Subcutaneous adipose tissue (tissue), 4 donors: ENCODE results near the gene LTB4R. TPM values are rescaled to one million over a fixed set of nuclear protein-coding genes. Genes with fewer than 3 reads are reported as not detected.

ENCODE experiments used
- total RNA-seq, 4 donors: library from RNA; depleted of rRNA; stranded (reverse); fragments of >200 nt; gene quantifications; one replicate each; pipeline ENCODE4 v1.1.0, GENCODE V29; 2016
- TF ChIP-seq, protein P1 (sequence below): fragments of 450-650 bp; IDR thresholded peaks from one replicate; pipeline ENCODE4 v1.5.1; 2016; ENCODE audit warnings: low read depth, mild to moderate bottlenecking, control low read depth, antibody characterized with exemption, moderate library complexity

The LTB4R gene, protein sequence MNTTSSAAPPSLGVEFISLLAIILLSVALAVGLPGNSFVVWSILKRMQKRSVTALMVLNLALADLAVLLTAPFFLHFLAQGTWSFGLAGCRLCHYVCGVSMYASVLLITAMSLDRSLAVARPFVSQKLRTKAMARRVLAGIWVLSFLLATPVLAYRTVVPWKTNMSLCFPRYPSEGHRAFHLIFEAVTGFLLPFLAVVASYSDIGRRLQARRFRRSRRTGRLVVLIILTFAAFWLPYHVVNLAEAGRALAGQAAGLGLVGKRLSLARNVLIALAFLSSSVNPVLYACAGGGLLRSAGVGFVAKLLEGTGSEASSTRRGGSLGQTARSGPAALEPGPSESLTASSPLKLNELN
- 10 to 100 TPM in 1 of 4 donors, 1 to 10 TPM in 3; 4.2 to 10.9 (median 7.5) TPM for total RNA-seq

GRCh38 chr14:24310646-24311604 lies at the start of gene LTB4R:
TSS of gene LTB4R (plus strand) at chr14:24311502. CDS start at chr14:24315652, 4,150 bp downstream.
- TF ChIP-seq, protein P1, sequence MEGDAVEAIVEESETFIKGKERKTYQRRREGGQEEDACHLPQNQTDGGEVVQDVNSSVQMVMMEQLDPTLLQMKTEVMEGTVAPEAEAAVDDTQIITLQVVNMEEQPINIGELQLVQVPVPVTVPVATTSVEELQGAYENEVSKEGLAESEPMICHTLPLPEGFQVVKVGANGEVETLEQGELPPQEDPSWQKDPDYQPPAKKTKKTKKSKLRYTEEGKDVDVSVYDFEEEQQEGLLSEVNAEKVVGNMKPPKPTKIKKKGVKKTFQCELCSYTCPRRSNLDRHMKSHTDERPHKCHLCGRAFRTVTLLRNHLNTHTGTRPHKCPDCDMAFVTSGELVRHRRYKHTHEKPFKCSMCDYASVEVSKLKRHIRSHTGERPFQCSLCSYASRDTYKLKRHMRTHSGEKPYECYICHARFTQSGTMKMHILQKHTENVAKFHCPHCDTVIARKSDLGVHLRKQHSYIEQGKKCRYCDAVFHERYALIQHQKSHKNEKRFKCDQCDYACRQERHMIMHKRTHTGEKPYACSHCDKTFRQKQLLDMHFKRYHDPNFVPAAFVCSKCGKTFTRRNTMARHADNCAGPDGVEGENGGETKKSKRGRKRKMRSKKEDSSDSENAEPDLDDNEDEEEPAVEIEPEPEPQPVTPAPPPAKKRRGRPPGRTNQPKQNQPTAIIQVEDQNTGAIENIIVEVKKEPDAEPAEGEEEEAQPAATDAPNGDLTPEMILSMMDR, result no peak

GRCh38 chr14:24261969-24262327 lies 49.4 kb upstream of the LTB4R start:
- TF ChIP-seq, protein P1, result no peak

DNA sequence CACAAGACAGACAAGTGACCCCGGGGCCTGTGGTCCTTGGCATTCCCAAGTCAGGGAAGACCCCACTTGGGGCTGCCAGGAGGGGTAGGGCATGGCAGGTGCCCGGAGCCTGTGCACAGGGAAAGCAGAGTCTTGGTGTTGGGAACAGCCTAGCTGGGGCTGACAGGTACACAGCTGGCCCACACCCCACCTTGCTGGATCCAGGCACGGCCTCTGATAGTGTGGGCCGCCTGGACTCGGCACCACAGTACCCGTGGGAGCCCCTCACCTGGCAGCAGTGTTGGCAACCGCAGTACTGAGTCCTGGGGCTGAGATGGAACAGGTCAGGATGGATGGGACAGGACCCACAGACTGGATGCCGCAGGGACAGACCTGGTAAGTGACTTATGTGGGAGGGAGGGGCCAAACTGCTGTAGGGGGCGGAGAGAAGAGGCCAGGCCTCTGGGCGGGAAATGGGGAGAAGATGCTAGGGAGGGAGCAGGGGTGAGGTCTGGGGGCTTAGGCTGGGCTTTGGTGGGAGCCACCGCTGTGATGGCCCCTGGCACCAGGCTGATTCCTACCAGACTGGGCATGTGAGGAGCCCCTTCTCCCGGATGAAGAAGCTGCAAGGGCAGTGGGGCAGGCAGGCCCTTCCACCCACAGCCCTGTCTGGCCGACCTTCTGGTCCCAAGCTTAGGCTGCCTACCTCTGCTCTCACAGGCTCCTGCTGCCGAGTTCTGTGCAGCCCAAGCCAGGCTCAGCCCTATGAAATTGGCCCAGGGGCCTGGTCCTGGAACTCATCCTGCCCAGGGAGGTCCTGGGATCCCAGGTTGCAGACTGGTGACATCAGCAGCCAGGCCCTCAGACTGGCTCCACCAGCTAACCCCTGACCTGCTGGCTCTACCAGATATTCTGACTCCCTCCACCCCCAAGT lies 48.2 kb upstream of the LTB4R start, which contains the start of gene TGM1:
TSS of gene TGM1 (minus strand) at position 357 of the 913 bp plus-strand sequence. CDS start 825 bp downstream, outside the sequence.
- TF ChIP-seq, protein P1, result no peak

GRCh38 chr14:24263848-24264247 lies 47.5 kb upstream of the LTB4R start:
- TF ChIP-seq, protein P1, result no peak

DNA sequence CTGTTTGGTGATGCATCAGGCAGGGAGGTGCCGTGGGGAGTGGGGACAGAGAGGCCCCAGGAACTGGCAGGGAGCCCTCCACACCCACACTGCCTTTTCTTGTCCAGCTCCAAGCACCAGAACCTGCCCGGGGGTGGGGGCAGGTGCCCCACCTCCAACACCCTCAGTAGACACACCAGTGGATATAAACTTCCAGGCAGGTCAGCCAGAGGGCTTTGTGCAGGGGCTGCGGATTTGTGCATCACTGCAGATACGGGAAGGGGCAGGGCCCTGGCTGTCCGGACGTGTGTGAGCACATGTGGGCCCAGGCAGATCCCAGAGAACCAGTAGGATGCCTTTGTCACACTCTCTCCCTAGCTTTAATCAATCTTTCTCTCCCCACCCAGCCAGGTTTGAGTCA lies 47.0 kb upstream of the LTB4R start:
- TF ChIP-seq, protein P1, result no peak

DNA sequence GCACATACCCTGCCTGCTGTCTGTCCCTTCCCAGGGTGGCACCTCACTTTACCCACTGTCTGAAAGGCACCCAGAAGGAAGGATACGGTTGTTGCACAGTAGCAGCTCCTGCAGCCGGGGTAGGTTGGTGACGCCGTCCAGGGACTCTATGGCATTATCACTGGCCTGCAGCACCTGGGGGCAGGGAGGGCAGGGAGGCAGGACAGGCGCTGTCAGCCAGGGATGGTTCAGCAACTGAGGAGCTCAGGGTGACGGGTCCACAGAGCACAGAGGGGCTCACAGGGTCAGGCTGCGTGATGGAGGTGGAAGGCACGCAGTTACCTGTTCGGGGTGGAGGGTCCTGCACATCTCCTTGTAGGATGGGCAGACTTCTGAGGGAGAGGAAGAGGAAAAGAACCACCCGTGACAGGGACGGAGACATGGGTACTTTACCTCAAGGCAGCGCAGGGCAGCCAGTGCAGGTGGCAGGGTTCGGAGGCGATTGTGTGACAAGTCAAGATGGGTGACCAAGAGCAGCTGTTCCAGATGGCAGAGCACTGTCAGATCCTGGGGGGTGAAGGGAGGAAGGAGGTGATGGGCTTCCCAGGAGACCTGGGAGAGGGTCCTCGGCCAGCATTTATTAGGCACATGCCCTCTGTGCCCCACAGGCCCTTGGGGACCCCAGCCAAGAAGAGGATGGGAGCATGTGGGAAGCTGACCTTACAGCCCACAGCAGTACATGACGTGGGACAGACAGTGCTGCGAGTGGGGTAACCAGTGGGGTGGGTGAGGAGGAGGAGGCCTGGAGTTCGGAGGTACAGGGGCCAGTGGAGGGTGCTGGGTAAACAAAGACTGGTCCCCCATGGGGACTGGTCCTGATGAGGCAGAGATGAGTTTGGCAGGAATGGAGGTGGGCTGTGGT lies 44.7 kb upstream of the LTB4R start:
- TF ChIP-seq, protein P1, result no peak
